Right lobe of liver (tissue), 6 donors: ENCODE measurements around the gene ASCL2. TPM values are rescaled to one million over a fixed set of nuclear protein-coding genes. Genes with fewer than 3 reads are reported as not detected.

Experiments used
- ATAC-seq, 4 donors: fragments of 200-7000 bp; cut with Tn5 transposase; one replicate each; pipeline ENCODE4 v1.9.1; 2020; ENCODE audit warnings: mild to moderate bottlenecking in 4 of 4, moderate library complexity in 4 of 4
- DNase-seq, 3 donors: peaks; one replicate each; pipeline ENCODE4 v3.0.0-alpha.2; 2020
- H3K27ac ChIP-seq, 3 donors: fragments of 200-600 bp; one replicate each; pipeline ENCODE4 v1.8.0; 2022
- H3K27me3 ChIP-seq, 2 donors: fragments of 200-600 bp; one replicate each; pipeline ENCODE4 v1.8.0; 2022
- H3K36me3 ChIP-seq, 4 donors: fragments of 200-600 bp; sonication (generic) in 1 of 4; one replicate each; pipeline versions ENCODE4 v1.5.1 to v1.8.0; 2017 to 2022; ENCODE audit warnings: control low read depth in 1 of 4
- H3K4me1 ChIP-seq, 4 donors: fragments of 200-600 bp; sonication (generic) in 1 of 4; one replicate each; pipeline versions ENCODE4 v1.5.1 to v1.8.0; 2017 to 2022; ENCODE audit warnings: control low read depth in 1 of 4
- H3K4me3 ChIP-seq, 3 donors: fragments of 200-600 bp; one replicate each; pipeline ENCODE4 v1.8.0; 2022
- H3K9me3 ChIP-seq, 4 donors: fragments of 200-600 bp; sonication (generic) in 1 of 4; one replicate each; pipeline versions ENCODE4 v1.5.1 to v1.8.0; 2017 to 2022; ENCODE audit warnings: control low read depth in 1 of 4
- POLR2A ChIP-seq: fragments of 450-650 bp; IDR thresholded peaks from one replicate; pipeline ENCODE4 v1.6.1; 2017; ENCODE audit warnings: antibody characterized with exemption, mild to moderate bottlenecking
- WGBS: methylation state at CpG from one replicate; pipeline ENCODE4 v1.1.6; 2018; ENCODE audit warnings: low coverage, low lambda C conversion rate; ENCODE audit not compliant: insufficient coverage; ENCODE audit errors: missing lambda C conversion rate; 5-methylcytosine and 5-hydroxymethylcytosine counted together
- intact Hi-C, 2 donors: fragments of 100-400 bp; cut with DNase I; formaldehyde crosslinking; loops; one replicate each; pipeline versions ENCODE4 v1.11.2 to v1.14.1; 2022
- total RNA-seq, 6 experiments: library from RNA; depleted of rRNA in 2 of 6; stranded (reverse); fragments of >200 nt in 2 of 6; fragmentation: NEBNext Ultra II Directional in 3 of 6; extraction: Animal tissue kit (Norgen Biotek cat#: 25700) in 3 of 6; gene quantifications; one replicate each; pipeline versions ENCODE4 v1.1.0 to v1.2.4, GENCODE V29; 2016 to 2023
- TF ChIP-seq, protein P1 (sequence below), 4 donors: fragments of 200-600 bp in 3 of 4; fragments of 450-650 bp in 1 of 4; IDR thresholded peaks; one replicate each; pipeline versions ENCODE4 v1.5.1 to v1.8.0; 2016 to 2022; ENCODE audit warnings: antibody characterized with exemption in 4 of 4, mild to moderate bottlenecking in 2 of 4
- donor health status: DM: no; HTN: yes; CAD: no.
- donor health status: DM: no; HTN: no; CAD: no.
- donor health status: DM: no; HTN: no; CAD: no.
- donor health status: DM: no; HTN: yes; CAD: no.
- donor health status: DM: no; HTN: yes; CAD: no.

The ASCL2 gene
- total RNA-seq, 6 experiments from 2014 or later = 0.42 to 0.81 (median 0.64) TPM

DNA sequence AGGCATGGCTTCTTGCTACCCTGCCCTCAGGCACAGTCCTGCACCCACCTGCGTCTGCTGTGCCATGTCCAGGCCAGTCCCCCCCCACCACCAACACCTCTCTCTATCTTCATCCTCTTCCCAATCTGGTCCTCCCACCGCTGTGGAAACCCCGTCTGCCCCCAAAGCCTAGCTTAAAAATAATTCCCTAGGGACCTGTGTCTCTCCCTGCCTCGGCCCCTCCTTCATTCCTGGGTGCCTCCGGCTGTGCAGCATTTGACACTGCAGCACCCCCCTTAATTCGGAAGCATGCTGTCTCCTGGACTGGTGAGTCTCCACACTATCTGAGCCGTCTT is 2.5 kb upstream of the ASCL2 start:
- H3K36me3 ChIP-seq = no peaks in the 10 kb centered on the region
- H3K27me3 ChIP-seq = peaks cover 0 to 17% of the 10 kb centered on the region in 2 donors
- TF ChIP-seq, protein P1, sequence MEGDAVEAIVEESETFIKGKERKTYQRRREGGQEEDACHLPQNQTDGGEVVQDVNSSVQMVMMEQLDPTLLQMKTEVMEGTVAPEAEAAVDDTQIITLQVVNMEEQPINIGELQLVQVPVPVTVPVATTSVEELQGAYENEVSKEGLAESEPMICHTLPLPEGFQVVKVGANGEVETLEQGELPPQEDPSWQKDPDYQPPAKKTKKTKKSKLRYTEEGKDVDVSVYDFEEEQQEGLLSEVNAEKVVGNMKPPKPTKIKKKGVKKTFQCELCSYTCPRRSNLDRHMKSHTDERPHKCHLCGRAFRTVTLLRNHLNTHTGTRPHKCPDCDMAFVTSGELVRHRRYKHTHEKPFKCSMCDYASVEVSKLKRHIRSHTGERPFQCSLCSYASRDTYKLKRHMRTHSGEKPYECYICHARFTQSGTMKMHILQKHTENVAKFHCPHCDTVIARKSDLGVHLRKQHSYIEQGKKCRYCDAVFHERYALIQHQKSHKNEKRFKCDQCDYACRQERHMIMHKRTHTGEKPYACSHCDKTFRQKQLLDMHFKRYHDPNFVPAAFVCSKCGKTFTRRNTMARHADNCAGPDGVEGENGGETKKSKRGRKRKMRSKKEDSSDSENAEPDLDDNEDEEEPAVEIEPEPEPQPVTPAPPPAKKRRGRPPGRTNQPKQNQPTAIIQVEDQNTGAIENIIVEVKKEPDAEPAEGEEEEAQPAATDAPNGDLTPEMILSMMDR (IDR thresholded peaks at IDR 0.05) = no peak
- TF ChIP-seq POLR2A = no peak
- DNase-seq (peak in 1 of 3 donors; percentile 15), ATAC-seq (no peak)
- H3K4me3 ChIP-seq = no peak overlapping the region
- H3K9me3 ChIP-seq = no peaks in the 10 kb centered on the region
- H3K4me1 ChIP-seq = peaks cover 0 to 10% (median 0%) of the 10 kb centered on the region in 4 donors
- no peak overlapping the region for H3K27ac ChIP-seq
- intact Hi-C loops = no loop called here
- WGBS = 66% methylated on average over 4 of the region's 7 CpGs

DNA sequence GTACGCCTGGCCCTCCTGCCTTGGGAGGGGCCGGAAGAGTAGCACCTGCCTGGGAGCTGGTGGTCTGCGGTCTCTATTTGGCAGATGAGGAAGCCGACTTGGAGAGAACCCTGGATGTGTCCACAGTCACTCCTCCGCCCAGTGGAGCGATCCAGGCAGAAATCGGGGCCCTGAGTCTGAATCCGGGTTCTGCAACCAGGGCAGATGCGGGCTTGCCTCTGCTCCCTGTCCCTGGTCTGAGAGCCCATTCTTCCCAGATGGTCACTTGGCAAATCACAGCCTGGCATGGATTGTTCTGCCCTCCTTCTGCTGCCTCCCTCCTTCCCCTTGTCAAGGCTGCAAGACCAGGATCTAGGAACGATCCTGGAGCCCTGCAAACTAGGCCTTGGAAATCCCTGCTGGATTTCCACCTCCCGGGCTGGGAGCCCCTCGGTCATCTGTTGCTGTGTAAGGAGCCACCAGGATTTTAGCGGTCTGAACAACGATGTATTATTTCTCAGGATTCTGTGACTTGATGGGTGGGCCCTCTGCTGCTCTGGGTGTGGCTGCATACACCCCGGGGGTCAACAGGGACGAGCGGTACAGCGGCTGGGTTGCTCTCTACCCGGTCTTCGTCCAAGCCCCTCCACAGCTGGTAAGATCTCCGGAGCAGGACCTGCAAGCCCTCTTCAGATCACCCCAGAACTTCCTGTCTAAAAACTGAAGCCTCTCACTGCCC is 2.0 kb upstream of the ASCL2 start:
- DNase-seq (peak in 1 of 3 donors; percentile 32), ATAC-seq (no peak)
- Histone ChIP-seq H3K4me1 (peaks cover 0 to 10% (median 0%) of the 10 kb centered on the region in 4 donors), H3K4me3 (no peak overlapping the region), H3K27me3 (peaks cover 0 to 17% of the 10 kb centered on the region in 2 donors), H3K27ac (no peak overlapping the region), H3K9me3 (no peaks in the 10 kb centered on the region), H3K36me3 (no peaks in the 10 kb centered on the region)
- 88% methylated on average over 3 of the region's 21 CpGs for WGBS
- intact Hi-C loops = no loop called here
- TF ChIP-seq POLR2A = no peak
- TF ChIP-seq, protein P1 (IDR thresholded peaks at IDR 0.05) = no peak

GRCh38 chr11:2271327-2272227 is 1.2 kb upstream of the ASCL2 start:
- intact Hi-C loops = no loop called here
- H3K4me3 ChIP-seq = no peak overlapping the region
- no peak overlapping the region for H3K27ac ChIP-seq
- peaks cover 0 to 10% (median 0%) of the 10 kb centered on the region in 4 donors for H3K4me1 ChIP-seq
- ATAC-seq (no peak), DNase-seq (peak in 2 of 3 donors; percentile 40 to 47)
- 39% methylated on average over 10 of the region's 45 CpGs for WGBS
- H3K9me3 ChIP-seq = no peaks in the 10 kb centered on the region
- H3K36me3 ChIP-seq = no peaks in the 10 kb centered on the region
- no peak for TF ChIP-seq POLR2A
- TF ChIP-seq, protein P1 (IDR thresholded peaks at IDR 0.05) = no peak
- peaks cover 0 to 17% of the 10 kb centered on the region in 2 donors for H3K27me3 ChIP-seq

DNA sequence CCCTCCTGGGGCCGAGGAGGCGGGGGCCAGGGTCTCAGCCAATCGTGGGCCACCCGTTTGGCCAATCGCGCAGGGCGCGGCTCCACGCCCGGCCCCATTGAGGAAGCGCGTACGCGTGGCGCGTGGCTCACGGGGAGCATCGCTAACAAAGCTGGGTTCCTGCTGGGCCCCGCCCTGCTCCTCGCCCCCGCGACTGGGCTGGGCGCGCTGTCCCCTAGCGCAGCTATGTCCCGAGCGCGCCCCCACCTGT is 614 bp upstream of the ASCL2 start:
- peak; percentile 32 to 52 (median 42) for ATAC-seq
- Histone ChIP-seq H3K4me1 (peaks cover 0 to 10% (median 0%) of the 10 kb centered on the region in 4 donors), H3K9me3 (no peaks in the 10 kb centered on the region), H3K4me3 (no peak overlapping the region), H3K27me3 (peaks cover 0 to 17% of the 10 kb centered on the region in 2 donors), H3K27ac (no peak overlapping the region), H3K36me3 (no peaks in the 10 kb centered on the region)
- DNase-seq = peak; percentile 55 to 68 (median 59)
- no CpG with 5 or more reads among the region's 28 CpGs for WGBS
- TF ChIP-seq, protein P1 (IDR thresholded peaks at IDR 0.05) = no peak
- no peak for TF ChIP-seq POLR2A
- intact Hi-C loops = no loop called here
